PC-3 (cell line): ENCODE measurements around the gene AASDHPPT.

ENCODE experiments used
- EZH2 ChIP-seq: fragments of 300-600 bp; sonication (generic); IDR thresholded peaks from one replicate; pipeline ENCODE4 v1.6.1; 2017; ENCODE audit warnings: antibody characterized with exemption, mild to moderate bottlenecking, low read length; ENCODE audit not compliant: unreplicated experiment
- EZH2phosphoT487 ChIP-seq: fragments of 300-600 bp; sonication (generic); IDR thresholded peaks from 2 replicates; pipeline ENCODE4 v1.6.1; 2018; ENCODE audit warnings: mild to moderate bottlenecking, antibody characterized with exemption, low read length, borderline replicate concordance
- TF ChIP-seq, protein P1 (sequence below): fragments of 300-600 bp; sonication (generic); conservative IDR thresholded peaks from 2 replicates; pipeline ENCODE4 v1.5.1; 2017; ENCODE audit warnings: antibody characterized with exemption, low read depth, mild to moderate bottlenecking, low read length

- TF ChIP-seq, protein P1, sequence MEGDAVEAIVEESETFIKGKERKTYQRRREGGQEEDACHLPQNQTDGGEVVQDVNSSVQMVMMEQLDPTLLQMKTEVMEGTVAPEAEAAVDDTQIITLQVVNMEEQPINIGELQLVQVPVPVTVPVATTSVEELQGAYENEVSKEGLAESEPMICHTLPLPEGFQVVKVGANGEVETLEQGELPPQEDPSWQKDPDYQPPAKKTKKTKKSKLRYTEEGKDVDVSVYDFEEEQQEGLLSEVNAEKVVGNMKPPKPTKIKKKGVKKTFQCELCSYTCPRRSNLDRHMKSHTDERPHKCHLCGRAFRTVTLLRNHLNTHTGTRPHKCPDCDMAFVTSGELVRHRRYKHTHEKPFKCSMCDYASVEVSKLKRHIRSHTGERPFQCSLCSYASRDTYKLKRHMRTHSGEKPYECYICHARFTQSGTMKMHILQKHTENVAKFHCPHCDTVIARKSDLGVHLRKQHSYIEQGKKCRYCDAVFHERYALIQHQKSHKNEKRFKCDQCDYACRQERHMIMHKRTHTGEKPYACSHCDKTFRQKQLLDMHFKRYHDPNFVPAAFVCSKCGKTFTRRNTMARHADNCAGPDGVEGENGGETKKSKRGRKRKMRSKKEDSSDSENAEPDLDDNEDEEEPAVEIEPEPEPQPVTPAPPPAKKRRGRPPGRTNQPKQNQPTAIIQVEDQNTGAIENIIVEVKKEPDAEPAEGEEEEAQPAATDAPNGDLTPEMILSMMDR: no peak
- TF ChIP-seq EZH2: no peak
- no peak for TF ChIP-seq EZH2phosphoT487
Measured at GRCh38 chr11:106128740-106129139, 51.3 kb downstream of the AASDHPPT start.
